Psoas muscle (tissue), 8 donors: ENCODE data around the gene ATAD3A. TPM values are rescaled to one million over a fixed set of nuclear protein-coding genes. Genes with fewer than 3 reads are reported as not detected.

Experiments
- ATAC-seq, 4 donors: fragments of 200-7000 bp; cut with Tn5 transposase; one replicate each; pipeline ENCODE4 v1.9.1; 2020; ENCODE audit warnings: moderate library complexity in 3 of 4, mild to moderate bottlenecking in 2 of 4
- DNase-seq, 2 donors: peaks; one replicate each; pipeline ENCODE4 v3.0.0-alpha.2; 2020
- H3K27ac ChIP-seq: fragments of 200-600 bp; one replicate; pipeline ENCODE4 v1.8.0; 2022
- H3K27me3 ChIP-seq, 3 donors: fragments of 200-600 bp in 1 of 3; one replicate each; pipeline versions ENCODE4 v1.6.1 to v1.8.0; 2013 to 2022; ENCODE audit warnings: low read length in 2 of 3, mild to moderate bottlenecking in 2 of 3, moderate library complexity in 1 of 3; ENCODE audit not compliant: insufficient read depth in 3 of 3
- H3K36me3 ChIP-seq, 2 donors: fragments of 200-600 bp in 1 of 2; one replicate each; pipeline versions ENCODE4 v1.6.1 to v1.8.0; 2013 to 2022; ENCODE audit warnings: low read depth in 1 of 2, mild to moderate bottlenecking in 1 of 2, moderate library complexity in 1 of 2; ENCODE audit not compliant: insufficient read depth in 1 of 2
- H3K4me1 ChIP-seq: fragments of 200-600 bp; one replicate; pipeline ENCODE4 v1.8.0; 2022
- H3K4me3 ChIP-seq: fragments of 200-600 bp; one replicate; pipeline ENCODE4 v1.8.0; 2022; ENCODE audit warnings: mild to moderate bottlenecking
- H3K9me3 ChIP-seq: fragments of 200-600 bp; one replicate; pipeline ENCODE4 v1.8.0; 2022
- CTCF ChIP-seq: fragments of 200-600 bp; IDR thresholded peaks from one replicate; pipeline ENCODE4 v1.8.0; 2022; ENCODE audit warnings: antibody characterized with exemption
- WGBS, 3 donors: extraction: QIAGEN DNeasy Blood & Tissue Kit; methylation state at CpG; one replicate each; pipeline versions ENCODE4 v1.1.6 to v1.1.7; 2013; 5-methylcytosine and 5-hydroxymethylcytosine counted together
- intact Hi-C, 2 donors: fragments of 100-400 bp; cut with DNase I; formaldehyde crosslinking; loops; one replicate each; pipeline versions ENCODE4 v1.11.0 to v1.14.2; 2022
- polyA plus RNA-seq, 3 donors: library from polyadenylated mRNA; stranded (reverse); fragments of 200-250 nt; gene quantifications; one replicate each; pipeline ENCODE4 v1.2.3, GENCODE V29; 2013
- total RNA-seq, 4 donors: library from RNA; stranded (reverse); fragmentation: NEBNext Ultra II Directional in 2 of 4; extraction: Animal tissue kit (Norgen Biotek cat#: 25700) in 2 of 4; gene quantifications; one replicate each; pipeline versions ENCODE4 v1.2.1 to v1.2.4, GENCODE V29; 2021 to 2023
- donor health status: healthy with polysubstance abuse.
- donor health status: DM: no; HTN: no; CAD: no; lungs with moderate emphysema.
- donor health status: Bipolar disorder and iron deficiency.
- donor health status: healthy.
- donor health status: DM: yes; HTN: yes; CAD: no.
- donor health status: DM: no; HTN: no; CAD: no.
- donor health status: DM: no; HTN: no; CAD: no.
- donor health status: DM: yes; HTN: yes; CAD: no.

ATAD3A gene
- total and polyA plus RNA-seq, 7 donors: 20.6 to 48.6 (median 33.5) TPM

- intact Hi-C loops: loop anchor here (5.0 kb wide), 1 partner anchor 37 kb away; no protein-coding TSS in a partner anchor
- ATAC-seq (peak; percentile 92 to 95 (median 94)), DNase-seq (peak; percentile 94 to 97)
- Histone ChIP-seq H3K4me1 (peaks cover 17% of the 10 kb centered on the region), H3K27me3 (no peaks in the 10 kb centered on the region), H3K4me3 (peak within 1 kb of the TSS; percentile 98), H3K36me3 (peaks cover 0 to 18% of the 10 kb centered on the region in 2 donors), H3K27ac (peak within 1 kb of the TSS; percentile 100), H3K9me3 (no peaks in the 10 kb centered on the region)
- 0% methylated on average over 57 to 87 of the region's 87 CpGs for WGBS, 3 donors
- no peak for TF ChIP-seq CTCF
Observed at GRCh38 chr1:1574721-1575537, 63.0 kb downstream of the ATAD3A start, which contains the start of gene SSU72. TSS of gene SSU72 (minus strand) at chr1:1574863. CDS start at chr1:1574557, 306 bp downstream.

DNA sequence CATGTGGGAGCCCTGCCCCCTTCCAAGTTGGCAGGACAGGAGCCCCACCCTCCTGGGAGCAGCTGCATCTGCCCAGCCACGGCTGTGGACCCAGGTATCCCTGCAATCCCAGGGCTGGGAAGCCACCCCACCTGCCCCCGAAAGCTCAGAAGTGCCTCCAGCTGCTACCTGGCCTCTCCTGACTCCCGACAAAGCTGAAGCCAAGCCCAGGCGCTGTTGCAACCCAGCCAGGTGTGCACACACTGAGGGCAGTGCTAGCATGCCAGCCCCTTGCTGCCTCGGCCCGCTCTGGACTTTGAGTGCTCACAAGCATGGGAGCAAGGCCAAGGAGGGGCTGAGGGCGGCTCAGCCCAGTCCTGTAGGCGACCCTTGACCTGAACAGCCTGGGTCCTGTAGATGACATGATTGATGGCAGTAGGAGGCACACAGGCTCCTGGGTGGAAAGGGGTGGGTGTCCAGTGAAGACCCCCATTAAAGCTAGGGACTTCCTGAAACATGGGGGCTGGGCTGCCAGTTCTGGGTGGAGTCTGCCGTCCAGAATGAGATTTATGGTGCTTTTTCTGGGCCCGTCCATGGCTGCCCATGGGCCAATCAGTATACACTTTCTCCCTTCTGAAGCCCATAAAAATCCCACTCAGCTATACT lies 65.5 kb downstream of the ATAD3A start:
- 34 to 40% (median 34%) methylated on average over 10 of the region's 10 CpGs for WGBS, 3 donors
- Histone ChIP-seq H3K4me1 (peaks cover 16% of the 10 kb centered on the region), H3K4me3 (no peak overlapping the region), H3K9me3 (no peaks in the 10 kb centered on the region), H3K27me3 (peaks cover 0 to 8% (median 0%) of the 10 kb centered on the region in 3 donors), H3K27ac (no peak overlapping the region), H3K36me3 (peaks cover 0 to 3% of the 10 kb centered on the region in 2 donors)
- no peak for ATAC-seq
- TF ChIP-seq CTCF: no peak
- intact Hi-C loops: loop anchor here (5.0 kb wide), 1 partner anchor 35 kb away; no protein-coding TSS in a partner anchor
- DNase-seq: no peak

DNA sequence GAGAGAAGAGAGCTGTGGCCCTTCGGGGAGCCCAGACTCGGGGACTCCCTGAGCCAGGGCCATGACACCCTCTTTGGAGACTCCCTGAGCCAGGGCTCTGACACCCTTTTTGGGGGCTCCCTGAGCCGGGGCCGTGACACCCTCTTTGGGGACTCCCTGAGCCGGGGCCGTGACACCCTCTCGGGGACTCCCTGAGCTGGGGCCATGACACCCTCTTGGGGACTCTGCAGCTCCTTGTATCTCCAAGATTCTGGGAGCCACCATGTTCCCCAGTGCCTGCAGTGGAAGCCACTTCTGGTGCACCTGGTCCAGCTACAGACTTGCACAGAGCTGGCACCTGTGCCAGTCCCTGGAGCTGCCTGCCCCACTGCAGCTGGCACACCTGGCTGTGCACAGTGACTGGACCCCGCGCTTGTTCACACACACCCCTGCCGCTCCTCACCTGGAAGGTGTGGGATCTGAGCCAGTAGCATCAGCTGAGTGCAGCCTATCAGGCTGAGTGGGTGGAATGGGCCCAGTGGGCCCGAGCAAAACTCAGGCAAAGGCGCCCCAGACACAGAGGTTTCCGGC lies 66.5 kb downstream of the ATAD3A start:
- Histone ChIP-seq H3K27ac (no peak overlapping the region), H3K4me1 (peaks cover 9% of the 10 kb centered on the region), H3K9me3 (no peaks in the 10 kb centered on the region), H3K27me3 (peaks cover 0 to 11% (median 2%) of the 10 kb centered on the region in 3 donors), H3K36me3 (no peaks in the 10 kb centered on the region), H3K4me3 (no peak overlapping the region)
- ATAC-seq: no peak
- TF ChIP-seq CTCF: no peak
- DNase-seq: no peak
- intact Hi-C loops: loop anchor here (5.0 kb wide), 1 partner anchor 34 kb away; no protein-coding TSS in a partner anchor
- WGBS, 3 donors: 77 to 83% (median 81%) methylated on average over 13 of the region's 13 CpGs

- Histone ChIP-seq H3K9me3 (no peaks in the 10 kb centered on the region), H3K4me3 (no peak overlapping the region), H3K27me3 (peaks cover 0 to 11% (median 2%) of the 10 kb centered on the region in 3 donors), H3K4me1 (no peaks in the 10 kb centered on the region), H3K27ac (no peak overlapping the region), H3K36me3 (no peaks in the 10 kb centered on the region)
- no peak for TF ChIP-seq CTCF
- no peak for ATAC-seq
- DNase-seq: no peak
- 67 to 70% (median 69%) methylated on average over 9 of the region's 9 CpGs for WGBS, 3 donors
- intact Hi-C loops: no loop called here
Observed at GRCh38 chr1:1582585-1583346, 70.8 kb downstream of the ATAD3A start.
